Mesenchymal stem cell (in vitro differentiated cells and primary cell): ENCODE results near the gene DPYSL5.
A peak's percentile ranks its signal among the peaks of the same experiment; 100 is the strongest.

Experiments
- DNase-seq: peaks from one replicate; pipeline ENCODE4 v3.0.0-alpha.2; 2013
- H2AFZ ChIP-seq: one replicate; pipeline ENCODE4 v1.6.1; 2013; ENCODE audit warnings: low read depth, mild to moderate bottlenecking, control low read depth, inconsistent platforms, low read length, moderate library complexity
- H2AK5ac ChIP-seq: 2 replicates; pipeline ENCODE4 v1.6.1; 2013; ENCODE audit warnings: low read length, moderate library complexity, mild to moderate bottlenecking, inconsistent platforms; ENCODE audit not compliant: severe bottlenecking
- H2BK120ac ChIP-seq: one replicate; pipeline ENCODE4 v1.6.1; 2013; ENCODE audit warnings: low read depth, mild to moderate bottlenecking, inconsistent platforms, low read length, moderate library complexity
- H2BK12ac ChIP-seq, 2 experiments: one replicate each; pipeline ENCODE4 v1.6.1; 2013; ENCODE audit warnings: inconsistent platforms in 2 of 2, low read length in 2 of 2, mild to moderate bottlenecking in 2 of 2, moderate library complexity in 2 of 2, control low read depth in 1 of 2
- H2BK15ac ChIP-seq: one replicate; pipeline ENCODE4 v1.6.1; 2013; ENCODE audit warnings: mild to moderate bottlenecking, low read depth, inconsistent platforms; ENCODE audit not compliant: poor library complexity, severe bottlenecking
- H2BK5ac ChIP-seq: 2 replicates; pipeline ENCODE4 v1.6.1; 2013; ENCODE audit warnings: low read depth, mild to moderate bottlenecking, low read length, control low read depth, inconsistent platforms; ENCODE audit not compliant: poor library complexity, severe bottlenecking
- H3K14ac ChIP-seq, 2 experiments: one replicate each; pipeline ENCODE4 v1.6.1; 2013; ENCODE audit warnings: inconsistent platforms in 2 of 2, low read length in 2 of 2, control low read depth in 1 of 2, mild to moderate bottlenecking in 1 of 2, moderate library complexity in 1 of 2
- H3K18ac ChIP-seq, 2 experiments: one replicate each; pipeline ENCODE4 v1.6.1; 2013; ENCODE audit warnings: inconsistent platforms in 2 of 2, low read length in 2 of 2, control low read depth in 1 of 2, low read depth in 1 of 2, mild to moderate bottlenecking in 1 of 2
- H3K23ac ChIP-seq, 2 experiments: one replicate each; pipeline ENCODE4 v1.6.1; 2013; ENCODE audit warnings: inconsistent platforms in 2 of 2, low read length in 2 of 2, mild to moderate bottlenecking in 2 of 2, moderate library complexity in 2 of 2, control low read depth in 1 of 2
- H3K27ac ChIP-seq: 2 replicates; pipeline ENCODE4 v1.5.1; 2013; ENCODE audit warnings: mild to moderate bottlenecking, moderate library complexity, low read length, control low read depth, inconsistent platforms; ENCODE audit not compliant: poor library complexity, severe bottlenecking
- H3K27me3 ChIP-seq, 2 experiments: 2 replicates each; pipeline versions ENCODE4 v1.6.1 to v1.7.0; 2013; ENCODE audit warnings: low read length in 2 of 2, mild to moderate bottlenecking in 2 of 2, moderate library complexity in 2 of 2, control low read depth in 1 of 2, inconsistent platforms in 1 of 2; ENCODE audit not compliant: control insufficient read depth in 1 of 2, insufficient read depth in 1 of 2
- H3K36me3 ChIP-seq, 2 experiments: 2 replicates each; pipeline versions ENCODE4 v1.6.1 to v1.7.0; 2013; ENCODE audit warnings: low read length in 2 of 2, control low read depth in 1 of 2, inconsistent platforms in 1 of 2, low read depth in 1 of 2, mild to moderate bottlenecking in 1 of 2; ENCODE audit not compliant: insufficient read depth in 2 of 2, control insufficient read depth in 1 of 2
- H3K4ac ChIP-seq, 2 experiments: one replicate each; pipeline ENCODE4 v1.6.1; 2013; ENCODE audit warnings: inconsistent platforms in 2 of 2, low read length in 2 of 2, mild to moderate bottlenecking in 2 of 2, moderate library complexity in 2 of 2, control low read depth in 1 of 2, low read depth in 1 of 2
- H3K4me1 ChIP-seq: 2 replicates; pipeline ENCODE4 v1.6.1; 2013; ENCODE audit warnings: low read depth, low read length, control low read depth; ENCODE audit not compliant: control insufficient read depth, insufficient read depth
- H3K4me2 ChIP-seq: 2 replicates; pipeline ENCODE4 v1.6.1; 2013; ENCODE audit warnings: low read length, mild to moderate bottlenecking, inconsistent platforms; ENCODE audit not compliant: poor library complexity, severe bottlenecking
- H3K4me3 ChIP-seq, 2 experiments: 2 replicates each; pipeline versions ENCODE4 v1.5.1 to v1.7.0; 2013; ENCODE audit warnings: low read length in 2 of 2, mild to moderate bottlenecking in 2 of 2, control low read depth in 1 of 2, low read depth in 1 of 2; ENCODE audit not compliant: insufficient read depth in 1 of 2
- H3K79me1 ChIP-seq: replicated peaks from 2 replicates; pipeline ENCODE4 v1.6.1; 2013; ENCODE audit warnings: mild to moderate bottlenecking, control low read depth, low read length, inconsistent platforms; ENCODE audit not compliant: poor library complexity, severe bottlenecking
- H3K9ac ChIP-seq: 2 replicates; pipeline ENCODE4 v1.7.0; 2013; ENCODE audit warnings: mild to moderate bottlenecking, low read length, moderate library complexity
- H3K9me3 ChIP-seq: 2 replicates; pipeline ENCODE4 v1.7.0; 2013; ENCODE audit warnings: mild to moderate bottlenecking, low read length; ENCODE audit not compliant: control insufficient read depth
- H4K8ac ChIP-seq: one replicate; pipeline ENCODE4 v1.6.1; 2013; ENCODE audit warnings: inconsistent platforms, mild to moderate bottlenecking, low read length, moderate library complexity
- H4K91ac ChIP-seq: one replicate; pipeline ENCODE4 v1.6.1; 2013; ENCODE audit warnings: mild to moderate bottlenecking, low read length, inconsistent platforms
- WGBS: methylation state at CpG from one replicate; pipeline ENCODE4 v1.1.7; 2013; ENCODE audit warnings: mixed read lengths; 5-methylcytosine and 5-hydroxymethylcytosine counted together

The DPYSL5 gene

GRCh38 chr2:26807788-26808460 lies 40.0 kb upstream of the DPYSL5 start:
- no peak overlapping the region for H2BK5ac ChIP-seq
- DNase-seq: peak; percentile 37
- no peak overlapping the region for H2BK15ac ChIP-seq
- 38% methylated on average over 1 of the region's 2 CpGs for WGBS
- H3K36me3 ChIP-seq: no peaks in the 10 kb centered on the region
- no peak overlapping the region for H3K9ac ChIP-seq
- no peak overlapping the region for H3K18ac ChIP-seq
- no peak overlapping the region for H2AFZ ChIP-seq
- no peak overlapping the region for H2BK120ac ChIP-seq
- H3K27me3 ChIP-seq: peaks cover 27 to 30% of the 10 kb centered on the region in 2 experiments
- H3K4ac ChIP-seq: no peak overlapping the region
- H3K23ac ChIP-seq: no peak overlapping the region
- no peaks in the 10 kb centered on the region for H3K79me1 ChIP-seq
- H4K91ac ChIP-seq: no peak overlapping the region
- H3K9me3 ChIP-seq: no peaks in the 10 kb centered on the region
- H3K14ac ChIP-seq: no peak overlapping the region
- no peak overlapping the region for H3K4me3 ChIP-seq
- no peak overlapping the region for H2AK5ac ChIP-seq
- no peak overlapping the region for H3K27ac ChIP-seq
- H3K4me2 ChIP-seq: no peak overlapping the region
- H2BK12ac ChIP-seq: no peak overlapping the region
- peaks cover 6% of the 10 kb centered on the region for H3K4me1 ChIP-seq
- no peak overlapping the region for H4K8ac ChIP-seq

- Histone ChIP-seq H2AFZ (no peak overlapping the region), H2BK120ac (no peak overlapping the region), H4K8ac (no peak overlapping the region), H4K91ac (no peak overlapping the region), H2AK5ac (no peak overlapping the region), H2BK12ac (no peak overlapping the region), H3K27ac (no peak overlapping the region), H3K14ac (peak overlapping the region in 1 of 2 experiments; percentile 1), H3K23ac (no peak overlapping the region), H3K79me1 (no peaks in the 10 kb centered on the region), H3K4me3 (no peak overlapping the region), H2BK5ac (no peak overlapping the region), H3K4ac (no peak overlapping the region), H3K4me2 (no peak overlapping the region), H3K4me1 (peaks cover 6% of the 10 kb centered on the region), H3K18ac (no peak overlapping the region), H3K9ac (no peak overlapping the region), H3K36me3 (no peaks in the 10 kb centered on the region), H2BK15ac (no peak overlapping the region), H3K27me3 (peaks cover 33 to 35% of the 10 kb centered on the region in 2 experiments), H3K9me3 (no peaks in the 10 kb centered on the region)
- no peak for DNase-seq
- 86% methylated on average over 3 of the region's 3 CpGs for WGBS
Observed at GRCh38 chr2:26809211-26809610, 38.7 kb upstream of the DPYSL5 start.

GRCh38 chr2:26809876-26810577 lies 37.9 kb upstream of the DPYSL5 start:
- H4K8ac ChIP-seq: no peak overlapping the region
- DNase-seq: no peak
- H2BK12ac ChIP-seq: no peak overlapping the region
- H2BK15ac ChIP-seq: no peak overlapping the region
- no peak overlapping the region for H3K14ac ChIP-seq
- H3K4me3 ChIP-seq: no peak overlapping the region
- H3K4ac ChIP-seq: no peak overlapping the region
- H3K36me3 ChIP-seq: no peaks in the 10 kb centered on the region
- H3K18ac ChIP-seq: no peak overlapping the region
- H3K23ac ChIP-seq: no peak overlapping the region
- WGBS: 80% methylated on average over 6 of the region's 6 CpGs
- no peak overlapping the region for H2AFZ ChIP-seq
- peaks cover 4% of the 10 kb centered on the region for H3K4me1 ChIP-seq
- no peak overlapping the region for H4K91ac ChIP-seq
- no peak overlapping the region for H3K27ac ChIP-seq
- H3K4me2 ChIP-seq: no peak overlapping the region
- H2BK5ac ChIP-seq: no peak overlapping the region
- no peak overlapping the region for H3K9ac ChIP-seq
- no peaks in the 10 kb centered on the region for H3K79me1 ChIP-seq
- H2AK5ac ChIP-seq: no peak overlapping the region
- H2BK120ac ChIP-seq: no peak overlapping the region
- H3K9me3 ChIP-seq: no peaks in the 10 kb centered on the region
- H3K27me3 ChIP-seq: peaks cover 33 to 35% of the 10 kb centered on the region in 2 experiments

- no peak overlapping the region for H3K18ac ChIP-seq
- no peak overlapping the region for H2AK5ac ChIP-seq
- H3K9ac ChIP-seq: no peak overlapping the region
- H3K4me3 ChIP-seq: no peak overlapping the region
- H4K91ac ChIP-seq: no peak overlapping the region
- no peaks in the 10 kb centered on the region for H3K79me1 ChIP-seq
- no peak overlapping the region for H2AFZ ChIP-seq
- H2BK5ac ChIP-seq: no peak overlapping the region
- no peaks in the 10 kb centered on the region for H3K36me3 ChIP-seq
- H3K4me2 ChIP-seq: no peak overlapping the region
- H3K4me1 ChIP-seq: peaks cover 3% of the 10 kb centered on the region
- H2BK12ac ChIP-seq: no peak overlapping the region
- no peak overlapping the region for H3K23ac ChIP-seq
- H3K27ac ChIP-seq: no peak overlapping the region
- 79% methylated on average over 8 of the region's 8 CpGs for WGBS
- no peak overlapping the region for H2BK120ac ChIP-seq
- no peak overlapping the region for H4K8ac ChIP-seq
- no peaks in the 10 kb centered on the region for H3K9me3 ChIP-seq
- no peak overlapping the region for H3K14ac ChIP-seq
- H3K4ac ChIP-seq: no peak overlapping the region
- no peak for DNase-seq
- H2BK15ac ChIP-seq: no peak overlapping the region
- H3K27me3 ChIP-seq: peaks cover 33 to 35% of the 10 kb centered on the region in 2 experiments
Observed at GRCh38 chr2:26811261-26811660, 36.7 kb upstream of the DPYSL5 start.
